HepG2 (cell line): Measurements from ENCODE around the gene HACE1. TPM values are rescaled to one million over a fixed set of nuclear protein-coding genes. Genes with fewer than 3 reads are reported as not detected.

ENCODE experiments used
- DR1 ChIP-seq: sonication (generic); formaldehyde crosslinking; IDR thresholded peaks from 2 replicates; pipeline ENCODE4 v1.8.0; 2021; ENCODE audit warnings: mild to moderate bottlenecking, missing genetic modification reagents, inconsistent platforms
- ETS1 ChIP-seq: sonication (generic); formaldehyde crosslinking; IDR thresholded peaks from 2 replicates; pipeline ENCODE4 v1.4.0; 2020; ENCODE audit warnings: missing genetic modification reagents
- FOXA1 ChIP-seq, 2 experiments: fragments of 450-650 bp in 1 of 2; sonication (generic) in 1 of 2; formaldehyde crosslinking in 1 of 2; IDR thresholded peaks; 2 replicates each; pipeline versions ENCODE4 v1.4.0 to v1.6.1; 2016 to 2020; ENCODE audit warnings: missing genetic modification reagents in 1 of 2
- GTF2F1 ChIP-seq: fragments of 150-350 bp; IDR thresholded peaks from 2 replicates; pipeline ENCODE4 v1.6.1; 2014; ENCODE audit warnings: low read length
- HES4 ChIP-seq: sonication (generic); formaldehyde crosslinking; IDR thresholded peaks from 2 replicates; pipeline ENCODE4 v1.9.0; 2021; ENCODE audit warnings: mild to moderate bottlenecking, missing genetic modification reagents, borderline replicate concordance
- IKZF5 ChIP-seq: IDR thresholded peaks from 2 replicates; pipeline ENCODE4 v1.6.1; 2018; ENCODE audit warnings: missing genetic modification reagents, mild to moderate bottlenecking, missing compliant biosample characterization
- NCOA5 ChIP-seq: sonication (generic); formaldehyde crosslinking; IDR thresholded peaks from 2 replicates; pipeline ENCODE4 v1.4.0; 2020; ENCODE audit warnings: missing genetic modification reagents
- PATZ1 ChIP-seq: sonication (generic); formaldehyde crosslinking; IDR thresholded peaks from 2 replicates; pipeline ENCODE4 v1.4.0; 2020; ENCODE audit warnings: missing genetic modification reagents
- RFXAP ChIP-seq: sonication (generic); formaldehyde crosslinking; IDR thresholded peaks from 2 replicates; pipeline ENCODE4 v1.4.0; 2020; ENCODE audit warnings: missing genetic modification reagents, borderline replicate concordance
- SATB2 ChIP-seq: sonication (generic); formaldehyde crosslinking; IDR thresholded peaks from 2 replicates; pipeline ENCODE4 v1.5.0; 2020; ENCODE audit warnings: missing genetic modification reagents
- SNAPC2 ChIP-seq: sonication (generic); formaldehyde crosslinking; IDR thresholded peaks from 2 replicates; pipeline ENCODE4 v1.8.1; 2022; ENCODE audit warnings: mild to moderate bottlenecking, missing genetic modification reagents
- ZBTB39 ChIP-seq: sonication (generic); formaldehyde crosslinking; IDR thresholded peaks from 2 replicates; pipeline ENCODE4 v1.5.0; 2020; ENCODE audit warnings: missing genetic modification reagents
- ZNF12 ChIP-seq: sonication (generic); formaldehyde crosslinking; IDR thresholded peaks from 2 replicates; pipeline ENCODE4 v1.5.0; 2020; ENCODE audit warnings: missing genetic modification reagents
- ZNF253 ChIP-seq: sonication (generic); formaldehyde crosslinking; IDR thresholded peaks from 2 replicates; pipeline ENCODE4 v1.8.0; 2022; ENCODE audit warnings: mild to moderate bottlenecking, missing genetic modification reagents, borderline replicate concordance
- ZNF430 ChIP-seq: sonication (generic); formaldehyde crosslinking; IDR thresholded peaks from 2 replicates; pipeline ENCODE4 v1.9.0; 2021; ENCODE audit warnings: mild to moderate bottlenecking, missing genetic modification reagents
- ZNF513 ChIP-seq: sonication (generic); formaldehyde crosslinking; conservative IDR thresholded peaks from 2 replicates; pipeline ENCODE4 v1.5.0; 2020; ENCODE audit warnings: missing genetic modification reagents
- ZNF562 ChIP-seq: sonication (generic); formaldehyde crosslinking; IDR thresholded peaks from 2 replicates; pipeline ENCODE4 v1.8.0; 2022; ENCODE audit warnings: missing genetic modification reagents, borderline replicate concordance
- ZNF597 ChIP-seq: sonication (generic); formaldehyde crosslinking; IDR thresholded peaks from 2 replicates; pipeline ENCODE4 v1.5.0; 2020; ENCODE audit warnings: missing genetic modification reagents
- ZNF724P ChIP-seq: sonication (generic); formaldehyde crosslinking; IDR thresholded peaks from 2 replicates; pipeline ENCODE4 v1.8.0; 2022; ENCODE audit warnings: missing genetic modification reagents, borderline replicate concordance
- ZNF781 ChIP-seq: sonication (generic); formaldehyde crosslinking; IDR thresholded peaks from 2 replicates; pipeline ENCODE4 v1.5.1; 2020; ENCODE audit warnings: borderline replicate concordance, mild to moderate bottlenecking, missing genetic modification reagents; ENCODE audit errors: not compliant biosample characterization
- ZSCAN25 ChIP-seq: sonication (generic); formaldehyde crosslinking; IDR thresholded peaks from 2 replicates; pipeline ENCODE4 v1.8.0; 2022; ENCODE audit warnings: mild to moderate bottlenecking, missing genetic modification reagents
- polyA plus RNA-seq, 8 experiments: library from polyadenylated mRNA; depleted of rRNA in 3 of 8; stranded (reverse) in 7 of 8; unstranded in 1 of 8; fragments of >200 nt; fragmentation: Illumina TruSeq in 4 of 8; extraction: Trizol in 4 of 8; gene quantifications; 2 replicates each; pipeline versions ENCODE4 v1.2.1 to v1.2.3, GENCODE V29; 2011 to 2016; ENCODE audit warnings: low read depth in 4 of 8, missing spikeins in 1 of 8, mixed read lengths in 1 of 8; ENCODE audit not compliant: insufficient read depth in 1 of 8
- total RNA-seq, 5 experiments: library from RNA; depleted of rRNA; stranded (reverse); fragments of >200 nt; fragmentation: Illumina TruSeq; extraction: Trizol; gene quantifications; 2 replicates each; pipeline ENCODE4 v1.2.3, GENCODE V29; 2016; ENCODE audit warnings: low read depth in 1 of 5

The HACE1 gene
- total and polyA plus RNA-seq, 2 of the 13 experiments (the other 11 are each of a cell fraction or from before 2014, with no cell fraction given), result 8.9 to 11.4 TPM

GRCh38 chr6:104887350-104887749 is 27.6 kb upstream of the HACE1 start (continued):
- TF ChIP-seq ZNF781, result peak; percentile 58
- no peak for TF ChIP-seq ETS1 (CRISPR knock-in tag)
- TF ChIP-seq GTF2F1, result no peak
- TF ChIP-seq DR1 (CRISPR knock-in tag), result no peak
- no peak for TF ChIP-seq NCOA5 (CRISPR knock-in tag)
- TF ChIP-seq ZNF430 (CRISPR knock-in tag), result peak; percentile 74; the same call in 1 of the 2 replicates
- 0 out of 2 replicates have a peak, but pooled peaks have one; percentile 38 for TF ChIP-seq ZNF724P (CRISPR knock-in tag)
- peak; percentile 95; the same call in 1 of the 2 replicates for TF ChIP-seq SATB2 (CRISPR knock-in tag)
- peak; percentile 24; the same call in 1 of the 2 replicates for TF ChIP-seq ZNF562 (CRISPR knock-in tag)
- peak; percentile 36; the same call in 1 of the 2 replicates for TF ChIP-seq IKZF5 (CRISPR knock-in tag)
- peak; percentile 91 for TF ChIP-seq ZNF12 (CRISPR knock-in tag)
- no peak for TF ChIP-seq ZNF597 (CRISPR knock-in tag)
- TF ChIP-seq RFXAP, result peak; percentile 58; the same call in 1 of the 2 replicates
- TF ChIP-seq ZSCAN25, result 0 out of 2 replicates have a peak, but pooled peaks have one; percentile 45
- no peak for TF ChIP-seq ZNF253 (CRISPR knock-in tag)
- 0 out of 2 replicates have a peak, but pooled peaks have one; percentile 56 for TF ChIP-seq HES4 (CRISPR knock-in tag)
- TF ChIP-seq FOXA1 (IDR thresholded peaks at IDR 0.05), result no peak
- 0 out of 2 replicates have a peak, but pooled peaks have one; percentile 12 for TF ChIP-seq FOXA1 (CRISPR knock-in tag; IDR thresholded peaks at IDR 0.05)
- TF ChIP-seq ZBTB39 (CRISPR knock-in tag), result no peak
- TF ChIP-seq ZNF513 (CRISPR knock-in tag), result no peak
- TF ChIP-seq PATZ1 (CRISPR knock-in tag), result 0 out of 2 replicates have a peak, but pooled peaks have one; percentile 18
- no peak for TF ChIP-seq SNAPC2
